ENCODE measurements around the gene BRAT1.

The BRAT1 gene

DNA sequence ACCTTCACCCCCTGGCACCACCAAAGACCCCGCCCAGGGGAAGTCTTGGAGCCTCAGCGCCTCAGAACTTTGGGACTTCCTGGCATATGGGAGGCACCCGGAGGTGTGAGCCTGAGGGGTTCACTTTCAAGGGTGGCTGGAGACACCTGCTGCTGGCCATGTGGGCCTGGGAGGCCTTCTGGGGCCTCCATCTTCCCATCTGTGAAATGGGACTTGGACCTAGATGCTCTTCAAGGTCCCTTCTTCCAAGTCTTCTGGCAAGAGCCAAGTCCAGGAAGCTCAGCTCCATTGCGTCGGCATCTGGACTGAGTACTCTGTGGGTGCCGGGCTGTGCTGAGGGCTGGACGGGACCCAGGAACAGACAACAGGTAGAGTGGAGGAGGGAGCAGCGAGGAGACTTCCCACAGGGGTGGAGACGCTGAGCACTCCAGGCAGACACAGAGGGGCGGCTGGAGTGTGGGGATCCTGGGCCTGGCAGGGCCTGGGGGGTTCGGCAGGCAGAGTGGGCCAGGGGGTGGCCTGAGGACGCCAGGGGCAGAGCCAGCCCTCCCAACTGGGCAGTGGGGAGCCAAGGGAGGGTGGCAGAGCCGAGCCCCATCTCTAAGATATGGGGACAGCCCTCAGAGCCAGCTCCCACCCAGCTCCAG lies 45.1 kb downstream of the BRAT1 start:
- DNase-seq (ENCODE audit: low spot score): no peak

DNA sequence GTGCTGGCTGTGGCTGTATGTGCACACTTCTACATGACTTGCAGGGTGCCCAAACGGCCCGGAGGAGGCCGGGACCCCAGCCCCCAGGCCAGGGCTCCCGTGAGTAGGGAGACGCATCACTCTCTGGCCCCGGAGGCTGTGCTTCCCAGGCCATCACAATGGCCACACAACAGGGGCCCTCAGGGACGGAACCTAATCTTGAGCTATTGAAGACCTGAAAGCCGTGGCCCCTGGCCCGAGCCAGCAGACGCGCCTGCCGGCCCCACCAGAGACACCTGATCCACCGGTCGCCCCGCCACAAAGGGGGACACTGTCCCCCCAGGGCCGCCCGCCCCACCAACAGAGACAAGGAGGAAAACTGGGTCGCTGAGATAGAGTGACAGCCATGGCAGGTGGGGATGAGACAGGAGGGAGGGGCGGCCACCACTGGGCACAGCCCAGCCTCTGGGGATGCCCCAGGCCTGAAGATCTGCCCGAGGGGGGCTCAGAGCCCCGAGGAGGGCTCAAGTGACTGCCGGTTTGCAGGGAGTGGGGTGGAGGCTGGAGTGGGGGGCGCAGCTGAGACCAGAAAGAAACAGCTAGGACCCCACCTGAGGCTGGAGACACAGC lies 45.9 kb downstream of the BRAT1 start:
- no peak for DNase-seq (ENCODE audit: low spot score)

DNA sequence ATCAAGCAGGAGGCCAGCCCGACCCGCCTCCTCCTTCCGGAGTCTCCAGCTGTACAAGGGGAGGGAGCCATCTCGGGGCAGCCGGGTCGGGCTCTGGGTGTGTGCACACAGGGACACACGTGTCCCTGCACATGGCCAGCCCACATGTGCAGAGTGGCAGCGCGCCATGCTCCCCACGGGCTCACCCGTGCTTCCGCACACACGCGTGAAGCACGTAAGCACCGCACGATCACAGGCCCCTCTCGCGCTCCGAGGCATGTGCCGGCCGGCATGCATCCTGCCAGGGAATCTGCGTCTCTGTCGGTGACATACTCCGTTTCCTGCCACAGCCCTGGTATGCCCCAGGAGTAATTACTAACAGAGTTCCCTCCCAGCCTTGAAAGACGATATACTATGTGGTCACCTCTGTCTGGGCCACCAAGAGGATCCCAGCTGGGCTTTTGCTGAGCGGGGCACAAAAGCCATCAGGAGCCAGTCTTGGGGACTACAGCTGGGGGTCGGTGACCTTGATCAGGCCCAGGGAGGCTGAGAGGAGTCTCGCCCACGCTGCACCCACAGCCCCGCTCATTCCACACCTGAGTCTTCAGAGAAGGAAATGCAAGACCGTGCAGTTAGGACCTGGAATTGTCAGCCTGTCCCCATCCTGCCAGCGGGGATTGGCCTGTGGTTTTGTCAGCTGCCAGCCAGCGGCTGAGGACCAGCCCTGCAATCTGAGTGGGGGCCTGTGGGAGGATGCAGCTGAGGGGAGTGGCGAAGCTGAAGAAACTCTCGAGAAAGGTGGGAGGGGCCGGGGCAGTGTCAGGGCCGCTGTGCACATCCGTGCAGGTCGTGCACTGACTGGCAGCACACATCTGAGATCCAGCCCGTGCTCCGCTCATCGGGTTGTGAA lies 46.8 kb downstream of the BRAT1 start:
- DNase-seq (ENCODE audit: low spot score): peak; percentile 91

DNA sequence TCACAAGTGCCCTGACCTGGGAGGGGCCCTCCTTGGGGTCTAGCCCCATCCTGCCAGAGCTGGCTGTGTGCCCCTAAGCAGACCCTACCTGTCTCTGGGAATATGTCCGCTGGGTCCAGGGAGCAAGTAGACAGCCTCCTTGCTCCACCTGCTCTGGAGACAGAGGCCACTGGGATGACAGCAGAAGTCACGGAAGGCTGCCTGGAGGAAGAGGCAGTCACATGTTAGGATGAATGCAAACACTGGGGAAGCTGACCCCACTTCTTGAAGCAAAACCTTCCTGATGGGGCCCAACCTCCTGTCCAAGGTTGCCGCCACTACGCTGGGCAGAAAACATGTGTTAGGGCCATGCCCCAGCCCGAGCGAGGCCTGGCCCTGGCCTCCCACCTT lies 47.4 kb downstream of the BRAT1 start:
- DNase-seq (ENCODE audit: low spot score): no peak

DNA sequence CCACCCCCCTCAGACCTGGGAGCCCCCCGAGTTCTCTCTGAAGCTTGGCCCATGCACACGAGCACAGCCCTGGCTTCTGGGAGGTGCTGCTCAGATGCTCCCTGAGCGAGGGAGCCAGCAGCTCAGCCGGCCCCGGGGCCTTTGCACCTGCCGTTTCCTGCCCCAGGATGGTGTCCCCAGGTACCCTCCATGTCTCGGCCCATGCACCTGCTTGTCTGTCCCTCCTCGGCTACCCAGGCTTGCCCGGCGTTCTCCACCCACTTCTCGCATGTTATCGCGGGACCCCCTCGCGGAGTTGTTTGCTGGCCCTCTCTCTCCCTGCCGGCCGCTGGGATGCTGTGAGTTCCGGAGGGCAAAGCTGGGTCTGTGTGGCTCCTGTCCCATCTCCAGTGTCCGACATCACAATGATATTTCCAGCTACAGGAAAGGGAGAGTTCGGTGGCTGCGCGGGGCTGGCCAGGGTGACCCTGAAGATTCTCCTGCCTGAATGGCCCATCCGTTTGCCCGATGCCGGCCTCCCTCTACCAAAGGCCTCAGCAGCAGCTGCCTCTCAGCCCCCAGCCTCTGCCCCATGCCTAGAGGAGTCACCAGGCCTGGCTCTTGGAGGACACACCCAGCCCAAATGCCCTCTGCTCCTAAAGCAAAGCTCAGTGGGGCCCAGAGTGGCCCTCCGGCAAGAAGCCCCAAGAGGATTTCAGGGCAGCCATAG lies 48.0 kb downstream of the BRAT1 start:
- DNase-seq (ENCODE audit: low spot score): no peak

DNA sequence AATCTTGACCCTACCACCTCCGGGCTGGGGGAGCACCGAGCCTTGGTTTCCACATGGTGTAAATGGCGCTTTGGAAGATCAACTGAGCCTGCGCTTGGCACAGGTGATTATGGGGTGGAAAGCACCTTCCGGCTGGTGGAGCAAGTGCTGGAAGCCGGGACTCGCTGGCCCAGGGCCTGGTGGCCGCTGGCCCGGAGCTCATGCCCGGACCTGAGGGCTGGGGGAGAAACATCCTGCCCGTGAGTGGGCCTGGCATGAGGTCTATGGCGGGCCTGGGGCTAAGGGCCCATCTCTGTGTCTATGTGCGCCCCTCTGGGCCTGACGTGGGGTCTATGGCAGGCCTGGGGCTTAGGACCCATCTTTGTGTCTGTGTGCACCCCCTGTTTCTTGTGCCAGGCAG lies 49.9 kb downstream of the BRAT1 start:
- no peak for DNase-seq (ENCODE audit: low spot score)

DNA sequence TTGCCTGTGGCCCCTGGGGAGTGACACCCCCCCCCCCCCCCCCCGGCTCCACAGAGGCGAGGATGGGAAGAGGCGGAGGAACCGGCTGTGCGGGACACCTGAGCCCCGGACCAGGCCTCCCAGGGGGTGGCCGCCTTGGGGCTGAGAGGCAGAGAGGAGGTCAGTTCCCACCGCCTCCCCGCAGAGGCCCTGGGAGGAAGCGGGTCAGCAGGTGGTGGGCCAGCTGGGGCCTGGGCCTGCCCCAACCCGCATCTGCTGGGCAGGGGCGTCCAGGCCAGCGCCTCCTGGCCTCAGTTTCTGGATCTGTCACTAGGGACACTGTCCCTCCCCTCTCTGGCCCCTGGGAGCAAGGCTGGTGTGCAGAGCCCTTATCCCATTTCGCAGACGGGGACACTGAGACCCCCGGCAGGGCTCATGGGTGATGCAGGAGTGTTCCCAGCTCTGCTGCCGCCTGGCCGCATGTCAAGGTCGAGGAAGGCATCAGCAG lies 50.4 kb downstream of the BRAT1 start:
- no peak for DNase-seq (ENCODE audit: low spot score)

DNA sequence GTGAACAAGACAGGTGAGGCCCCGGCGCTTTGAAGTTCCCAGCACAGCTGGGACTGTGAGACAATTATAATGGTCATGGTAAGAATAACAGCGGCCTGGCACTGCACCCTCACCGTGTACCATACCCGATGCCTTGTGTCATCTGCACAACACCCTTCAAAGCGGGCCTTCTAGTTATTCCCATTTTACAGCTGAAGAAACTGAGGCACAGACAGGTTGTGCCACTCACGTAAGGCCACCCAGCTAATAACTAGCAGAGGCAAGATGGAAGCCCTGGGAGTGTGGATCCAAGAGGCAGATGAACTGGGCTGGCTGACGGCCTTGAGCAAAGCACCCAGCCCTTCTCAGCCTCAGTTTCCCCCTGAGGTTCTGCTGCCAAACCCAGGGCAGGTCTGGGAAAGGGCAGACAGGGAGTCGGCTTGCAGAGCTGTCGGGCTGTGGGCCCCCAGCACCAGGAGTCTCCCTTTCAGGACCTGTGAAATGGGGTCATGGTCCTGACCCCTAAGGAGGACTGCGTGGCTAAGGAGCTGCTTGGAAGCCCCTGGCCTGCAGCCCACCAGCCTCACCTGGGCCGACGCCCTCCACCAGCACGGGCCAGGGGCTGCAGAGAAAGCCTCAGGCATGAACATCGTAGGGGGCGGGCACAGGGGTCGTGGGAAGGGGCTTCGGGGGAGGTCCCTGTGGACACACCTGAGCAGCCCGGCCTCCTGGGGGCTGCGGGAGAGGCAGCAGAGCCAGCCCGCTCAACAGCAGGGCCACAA lies 51.0 kb downstream of the BRAT1 start:
- no peak for DNase-seq (ENCODE audit: low spot score)

DNA sequence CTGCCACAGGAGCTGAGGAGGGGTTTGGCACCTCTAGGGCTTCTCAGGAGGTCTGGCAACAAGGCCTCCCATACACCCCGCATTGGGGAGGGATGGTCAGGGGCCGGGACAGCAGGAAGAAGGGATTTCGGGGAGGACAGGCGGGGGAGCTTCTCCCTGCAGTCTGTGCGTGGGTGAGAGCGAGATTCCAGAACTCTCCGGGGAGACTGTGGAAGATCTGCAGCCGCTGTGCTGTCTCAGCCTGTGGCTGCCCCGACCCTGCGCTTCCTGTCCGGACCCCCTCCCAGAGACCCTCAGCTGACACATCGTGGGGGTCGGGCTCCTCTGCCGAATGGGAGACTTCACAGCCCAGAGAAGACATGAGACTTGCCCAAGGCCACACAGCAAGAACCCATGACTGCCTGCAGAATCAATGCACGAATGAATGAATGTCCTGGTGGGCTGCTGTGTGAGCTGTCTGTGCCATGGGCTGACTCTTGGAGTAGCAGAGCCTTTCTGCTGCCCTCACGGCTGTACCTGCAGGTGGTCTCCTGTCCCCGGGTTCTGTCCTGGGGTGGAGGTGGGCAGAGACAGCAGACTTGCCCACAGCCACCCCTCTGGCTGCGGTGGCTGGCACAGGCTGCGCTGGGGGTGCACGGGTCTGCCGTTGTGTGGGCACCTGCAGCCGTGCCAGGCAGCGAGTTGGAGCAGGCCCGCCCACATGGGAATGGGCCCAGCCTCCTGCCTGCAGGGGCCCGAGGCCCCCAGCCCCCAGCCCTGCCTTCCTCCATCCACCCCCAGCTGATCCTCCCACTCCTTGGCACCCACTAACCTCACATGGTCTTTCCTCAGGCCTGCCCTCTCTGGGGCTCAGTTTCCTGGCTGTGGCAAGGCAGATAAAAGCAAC lies 52.0 kb downstream of the BRAT1 start:
- DNase-seq (ENCODE audit: low spot score): no peak

DNA sequence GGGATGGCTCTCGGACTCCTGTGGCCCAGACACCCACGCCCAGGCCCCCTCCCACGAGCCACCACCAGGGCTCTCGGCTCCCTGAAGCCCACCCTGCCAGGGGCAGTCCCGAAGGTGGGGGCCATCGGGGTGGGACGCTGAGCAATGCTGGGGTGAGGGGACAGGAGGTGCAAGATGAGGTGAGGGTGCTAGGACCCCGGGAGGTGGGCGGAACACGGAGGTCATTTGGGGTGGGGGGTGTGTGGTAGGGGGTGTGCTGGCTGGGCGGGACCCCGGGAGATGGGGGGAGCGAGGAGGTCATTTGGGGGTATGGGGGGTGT lies 52.7 kb downstream of the BRAT1 start:
- DNase-seq (ENCODE audit: low spot score): no peak

DNA sequence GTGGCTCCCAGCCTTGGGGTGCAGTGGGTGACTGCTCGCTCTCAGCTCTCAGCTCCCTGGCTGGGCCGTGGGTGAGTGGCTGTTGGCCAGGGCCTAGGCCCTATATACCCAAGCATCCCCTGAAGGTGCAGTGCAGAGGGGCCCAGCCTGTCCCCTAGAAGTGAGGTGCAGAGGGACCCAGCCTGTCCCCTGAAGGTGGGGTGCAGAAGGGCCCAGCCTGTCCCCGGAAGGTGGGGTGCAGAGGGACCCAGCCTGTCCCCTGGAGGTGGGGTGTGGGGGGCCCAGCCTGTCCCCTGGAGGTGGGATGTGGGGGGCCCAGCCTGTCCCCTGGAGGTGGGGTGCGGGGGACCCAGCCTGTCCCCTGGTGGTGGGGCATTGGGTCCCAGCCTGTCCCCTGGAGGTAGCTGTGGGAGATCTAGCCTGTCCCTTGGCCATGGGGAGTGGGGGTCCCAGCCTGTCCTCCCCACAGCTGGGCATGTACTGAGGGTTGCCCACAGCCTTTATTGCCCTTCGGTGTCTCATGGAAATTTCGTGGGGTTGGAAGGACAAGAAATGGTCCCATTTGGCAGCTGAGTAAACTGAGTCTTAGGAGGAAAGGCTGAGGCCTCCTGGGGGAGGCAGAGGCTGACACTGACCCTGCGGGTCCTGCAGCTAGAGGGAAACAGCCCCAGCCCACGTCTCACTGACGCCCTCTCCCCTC lies 53.2 kb downstream of the BRAT1 start:
- DNase-seq (ENCODE audit: low spot score): no peak

DNA sequence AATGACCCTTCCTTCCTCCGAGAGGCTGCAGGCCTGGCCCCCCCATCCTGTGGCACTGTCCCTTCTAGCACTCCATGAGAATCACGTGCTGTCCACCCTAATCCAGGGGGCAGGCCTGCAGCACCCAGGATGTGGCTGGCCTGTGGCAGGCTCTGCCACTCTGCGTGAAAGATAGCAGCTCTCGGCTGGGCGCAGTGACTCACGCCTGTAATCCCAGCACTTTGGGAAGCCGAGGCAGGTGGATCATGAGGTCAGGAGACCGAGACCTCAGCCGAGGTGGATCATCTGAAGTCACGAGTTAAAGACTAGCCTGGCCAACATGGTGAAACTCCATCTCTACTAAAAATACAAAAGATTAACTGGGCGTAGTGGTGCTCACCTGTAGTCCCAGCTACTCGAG lies 54.6 kb downstream of the BRAT1 start:
- DNase-seq (ENCODE audit: low spot score): no peak

DNA sequence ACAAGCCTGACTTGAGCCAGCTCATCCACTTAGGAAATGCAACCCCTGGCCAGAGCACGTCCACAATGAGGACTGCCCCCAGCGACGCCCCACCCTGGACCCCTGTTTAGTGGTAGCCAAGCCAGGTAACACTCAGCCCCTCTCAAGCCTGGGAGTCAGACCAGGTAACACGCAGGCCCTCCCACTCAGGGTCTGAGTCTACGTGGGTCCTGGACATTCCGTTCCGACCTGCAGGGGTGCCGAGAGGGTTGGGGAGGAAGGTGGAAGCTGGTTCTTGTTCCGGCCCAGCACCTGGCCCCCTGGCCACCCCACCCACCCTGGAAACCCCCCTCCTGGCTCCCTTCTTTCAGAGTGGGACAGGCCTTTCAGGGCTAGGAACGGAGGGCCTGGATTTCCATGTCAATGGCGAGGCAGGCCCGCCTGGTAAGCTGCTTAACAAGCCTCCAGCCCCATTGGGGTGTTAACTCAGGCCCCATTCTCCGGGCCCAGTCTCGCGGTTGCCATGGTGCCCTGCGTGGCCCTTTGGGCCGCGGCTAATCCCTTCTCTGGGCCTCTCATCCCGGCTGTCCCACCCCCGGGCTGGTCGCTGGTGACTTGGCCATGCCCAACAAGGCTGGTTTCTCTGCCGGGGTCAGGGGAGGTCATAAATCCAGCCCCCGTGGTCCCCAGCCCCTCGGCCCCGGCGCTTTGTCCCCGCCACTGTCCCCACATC lies 55.4 kb downstream of the BRAT1 start:
- DNase-seq (ENCODE audit: low spot score): no peak

DNA sequence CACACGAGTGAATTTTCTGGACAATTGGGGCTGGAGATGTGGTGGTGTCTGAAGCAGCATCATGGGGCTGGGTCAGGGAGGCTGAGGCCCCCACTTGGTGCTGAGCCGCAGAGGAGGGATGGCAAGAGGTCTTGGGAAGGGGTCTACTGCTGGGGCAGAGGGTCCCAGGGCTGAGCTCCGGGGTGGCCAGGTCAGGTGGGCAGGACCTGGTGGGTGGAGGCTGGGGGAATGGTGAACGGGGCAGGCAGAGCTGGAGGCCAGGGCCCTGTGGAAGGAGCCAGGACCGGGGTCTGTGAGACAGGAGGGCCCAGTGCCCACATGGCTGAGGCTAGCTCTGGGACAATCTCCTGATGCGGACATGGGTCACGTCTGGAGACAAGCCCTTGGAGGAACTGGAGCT lies 56.1 kb downstream of the BRAT1 start:
- DNase-seq (ENCODE audit: low spot score): no peak

DNA sequence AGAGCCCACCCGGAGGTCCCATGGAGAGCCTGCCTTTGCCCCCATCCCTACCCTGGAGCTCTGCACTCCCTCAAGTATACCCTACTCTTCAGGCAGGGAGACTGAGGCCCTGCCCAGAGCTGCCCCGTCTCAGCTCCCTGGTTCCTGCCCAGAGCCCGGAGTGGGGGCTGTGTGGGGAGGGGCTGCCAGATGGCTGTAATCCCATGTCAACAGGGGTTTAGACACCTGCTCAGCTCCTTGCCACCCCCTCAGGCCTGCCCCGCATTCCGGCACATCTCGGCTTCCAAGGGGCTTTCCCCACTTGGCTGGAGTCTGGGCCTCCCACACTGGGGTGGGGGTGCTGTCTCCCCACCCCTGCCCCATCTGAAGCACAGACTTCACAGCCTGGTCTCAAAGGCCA lies 56.6 kb downstream of the BRAT1 start:
- DNase-seq (ENCODE audit: low spot score): no peak

DNA sequence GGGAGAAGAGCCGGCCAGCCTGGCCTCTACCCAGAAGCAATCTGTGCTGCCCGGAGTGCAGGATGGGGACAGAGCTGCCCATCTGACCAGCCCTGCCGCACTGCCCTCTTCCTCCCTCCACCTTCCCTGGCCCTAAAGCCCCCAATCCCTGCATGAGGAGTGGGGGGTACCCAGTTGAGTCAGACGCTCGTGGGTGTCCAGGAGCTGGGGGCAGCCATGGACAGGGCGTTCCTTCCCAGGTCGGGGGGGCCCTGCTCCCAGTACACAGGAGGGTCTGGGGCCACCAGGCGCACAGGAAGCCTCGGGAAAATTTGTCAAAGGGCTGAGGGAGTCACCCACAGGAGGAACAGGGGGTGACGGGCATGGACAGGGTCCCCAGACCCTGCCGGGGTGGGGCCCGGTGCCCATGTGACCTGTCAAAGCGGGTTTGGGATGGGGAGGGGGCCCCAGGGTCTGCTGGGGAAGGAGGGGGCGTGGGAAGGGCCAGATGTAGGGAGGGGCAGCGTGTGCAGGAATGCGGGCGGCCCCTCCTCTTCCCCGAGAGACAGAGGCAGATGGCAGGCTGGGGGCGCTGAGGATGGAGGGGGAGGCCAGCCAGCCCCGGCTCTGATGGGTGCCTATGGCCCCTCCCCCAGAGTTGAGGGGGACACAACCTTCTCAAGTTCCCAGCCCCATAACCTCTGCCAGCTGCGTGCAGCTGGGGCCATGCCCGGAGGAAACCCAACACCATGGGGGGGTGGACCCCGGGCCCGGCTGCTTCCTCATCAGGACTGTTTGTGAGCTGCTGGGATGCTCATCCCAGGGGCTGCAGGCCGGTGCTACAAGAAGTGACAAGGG lies 57.6 kb downstream of the BRAT1 start:
- DNase-seq (ENCODE audit: low spot score): no peak

DNA sequence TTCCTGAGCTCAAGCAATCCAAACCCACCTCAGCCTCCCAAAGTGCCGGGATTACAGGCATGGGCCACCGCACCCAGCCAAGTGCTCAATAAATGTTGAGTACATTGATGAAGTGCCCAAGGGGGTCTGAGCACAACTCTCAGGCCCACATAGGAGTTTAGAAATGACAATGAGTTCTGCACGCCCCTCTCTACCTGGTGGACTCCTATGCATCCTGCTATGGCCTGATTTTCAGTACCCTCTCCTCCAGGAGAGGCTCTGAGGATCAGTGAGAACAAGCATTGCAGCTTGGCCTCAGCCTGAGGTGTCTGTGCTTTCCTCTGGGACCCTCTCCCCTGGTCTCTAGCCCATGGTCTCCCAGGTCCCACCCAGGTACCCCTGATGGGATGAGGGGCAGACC lies 58.3 kb downstream of the BRAT1 start:
- no peak for DNase-seq (ENCODE audit: low spot score)

DNA sequence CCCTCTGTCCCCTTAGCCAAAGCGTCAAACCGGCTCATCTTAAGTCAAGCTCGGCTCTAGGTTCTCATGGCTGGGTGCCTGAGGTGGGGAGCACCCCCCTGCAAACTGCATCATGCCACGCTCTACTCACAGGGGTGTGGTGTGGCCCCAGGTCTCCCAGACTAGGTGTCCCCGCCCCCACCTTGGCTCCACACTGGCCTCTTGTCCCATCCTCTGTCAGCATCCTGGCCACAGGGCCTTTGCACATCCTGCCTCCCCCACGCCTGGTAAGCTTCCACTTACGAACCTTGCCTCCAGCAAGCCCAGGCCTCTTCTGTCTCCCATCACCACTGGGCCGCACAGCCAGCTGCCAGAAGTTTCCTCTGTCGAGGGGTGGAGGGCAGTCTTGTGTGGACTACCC lies 58.9 kb downstream of the BRAT1 start:
- no peak for DNase-seq (ENCODE audit: low spot score)
